ENCODE results near the gene PROKR1.
"Not testable (repeated sequence)": the region's sequence is repeated elsewhere in the genome, so short reads cannot be mapped to it uniquely, and the experiment has no call there.

Gene PROKR1

GRCh38 chr2:68658266-68658665 lies 14.9 kb downstream of the PROKR1 start:
- DNase-seq (ENCODE audit: low read depth), result no peak

DNA sequence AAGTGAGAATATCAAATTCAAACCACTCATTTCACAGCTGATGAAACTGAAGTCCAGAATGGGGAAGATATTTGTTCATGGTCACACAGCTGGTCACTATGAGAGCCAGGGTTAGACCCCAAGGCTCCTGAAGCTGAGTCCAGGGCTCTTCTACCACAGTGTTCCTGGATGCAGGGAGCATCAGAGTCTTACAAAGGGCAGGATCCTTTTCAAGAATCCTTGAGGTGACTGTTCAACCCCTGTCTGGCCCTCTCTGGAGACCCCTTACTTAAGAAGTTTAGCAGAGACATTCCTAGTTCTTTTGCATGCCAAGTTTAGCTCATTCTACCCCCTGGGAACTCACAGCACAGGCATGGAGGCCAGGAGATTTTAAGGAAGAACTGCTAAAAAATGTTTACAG lies 15.7 kb downstream of the PROKR1 start:
- no peak for DNase-seq (ENCODE audit: low read depth)

DNA sequence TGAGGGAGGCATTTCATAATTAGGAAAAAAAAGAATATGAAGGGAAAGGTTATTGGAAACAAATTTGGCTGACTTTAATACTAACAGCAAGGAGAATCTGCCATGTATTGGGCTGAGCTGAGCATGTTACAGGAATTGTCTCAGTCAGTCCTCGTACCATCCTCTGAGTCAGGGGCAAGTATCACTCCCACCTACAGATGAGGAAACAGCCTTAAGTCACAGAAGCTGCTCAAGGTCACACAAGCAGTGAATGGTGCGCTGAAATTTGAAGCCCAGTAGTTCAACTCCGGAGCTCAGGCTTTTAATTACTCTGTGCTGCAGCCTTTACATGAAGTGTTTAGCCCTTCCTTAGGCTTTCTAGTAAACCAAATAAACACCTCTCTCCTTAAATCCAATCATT lies 17.3 kb downstream of the PROKR1 start:
- DNase-seq (ENCODE audit: low read depth), result no peak

GRCh38 chr2:68662466-68662865 lies 19.1 kb downstream of the PROKR1 start:
- no peak for DNase-seq (ENCODE audit: low read depth)

- DNase-seq (ENCODE audit: low read depth), result no peak
These were observed 20.2 kb downstream of the PROKR1 start for GRCh38 chr2:68663371-68664156.

DNA sequence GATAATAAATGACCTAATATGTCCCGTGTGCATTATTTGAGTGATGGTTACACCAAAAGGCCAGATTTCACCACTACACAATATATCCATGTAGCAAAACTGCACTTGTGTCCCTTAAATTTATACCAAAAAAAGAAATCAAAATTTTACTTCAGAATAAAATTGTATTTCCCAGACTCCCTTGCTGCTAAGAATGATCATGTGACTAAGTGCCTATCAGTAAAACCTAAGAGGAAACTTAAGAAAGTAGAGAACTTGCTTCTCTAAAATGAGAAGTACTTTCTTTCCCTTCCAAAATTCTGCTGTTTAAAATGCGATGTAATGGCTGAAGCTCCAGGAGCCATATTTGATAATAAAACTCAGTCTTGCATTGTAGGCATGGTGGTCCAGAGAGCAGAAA lies 24.0 kb downstream of the PROKR1 start:
- DNase-seq (ENCODE audit: low read depth), result no peak

DNA sequence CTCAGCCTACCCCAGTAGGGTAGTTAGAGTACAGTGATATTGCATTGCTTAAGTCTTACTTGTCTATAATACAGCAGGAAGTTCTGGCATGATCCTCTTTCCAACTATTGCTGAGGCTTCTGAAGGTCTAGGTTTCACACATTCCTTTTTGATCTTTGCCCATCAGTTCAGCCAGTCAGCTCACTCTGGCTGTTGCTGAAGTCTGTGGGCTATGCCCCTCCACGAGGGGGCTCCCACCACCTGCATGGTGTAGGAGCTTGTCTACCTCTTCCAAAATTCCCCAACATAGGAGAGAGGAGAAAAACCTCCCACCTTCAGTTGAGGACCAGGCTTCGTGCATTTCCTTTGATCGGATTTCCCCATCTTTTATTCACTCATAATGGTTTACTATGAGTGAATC lies 26.3 kb downstream of the PROKR1 start:
- DNase-seq (ENCODE audit: low read depth), result no peak

DNA sequence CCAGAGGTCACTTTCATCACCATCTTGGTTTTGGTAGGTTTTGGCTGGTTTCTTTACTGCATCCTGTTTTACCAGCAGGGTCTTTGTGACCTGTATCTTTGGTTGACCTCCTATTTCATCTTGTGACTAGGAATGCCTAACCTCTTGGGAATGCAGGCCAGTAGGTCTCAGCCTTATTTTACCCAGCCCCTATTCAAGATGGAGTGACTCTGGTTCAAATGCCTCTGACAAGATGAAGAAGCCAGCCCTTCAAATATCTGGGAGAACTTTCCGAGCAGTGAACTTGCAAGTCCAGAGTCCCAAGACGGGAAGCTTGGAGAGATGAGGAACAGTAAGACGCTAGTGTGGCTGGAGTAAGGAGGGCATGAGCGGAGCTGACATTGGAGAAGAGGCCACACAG lies 28.6 kb downstream of the PROKR1 start:
- DNase-seq (ENCODE audit: low read depth), result no peak

DNA sequence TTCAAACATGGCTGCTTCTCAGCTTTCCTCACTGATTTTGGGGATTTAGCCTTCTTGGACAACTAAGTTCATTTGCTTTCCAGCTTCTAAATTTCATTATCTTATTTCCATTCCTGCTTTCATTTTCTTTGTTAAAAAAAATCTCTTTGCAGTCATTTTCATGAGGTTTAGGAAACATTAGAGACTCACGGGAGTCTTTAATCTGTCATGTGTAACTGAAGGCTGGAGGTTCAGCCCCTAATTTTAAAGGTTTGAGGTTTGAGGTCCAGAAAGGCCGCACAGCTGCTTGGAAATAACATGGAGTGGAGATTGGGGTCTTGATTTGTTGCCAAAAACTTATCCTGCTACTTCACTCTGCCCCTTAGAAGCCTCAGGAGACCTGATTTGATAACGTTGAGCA lies 30.3 kb downstream of the PROKR1 start:
- no peak for DNase-seq (ENCODE audit: low read depth)

DNA sequence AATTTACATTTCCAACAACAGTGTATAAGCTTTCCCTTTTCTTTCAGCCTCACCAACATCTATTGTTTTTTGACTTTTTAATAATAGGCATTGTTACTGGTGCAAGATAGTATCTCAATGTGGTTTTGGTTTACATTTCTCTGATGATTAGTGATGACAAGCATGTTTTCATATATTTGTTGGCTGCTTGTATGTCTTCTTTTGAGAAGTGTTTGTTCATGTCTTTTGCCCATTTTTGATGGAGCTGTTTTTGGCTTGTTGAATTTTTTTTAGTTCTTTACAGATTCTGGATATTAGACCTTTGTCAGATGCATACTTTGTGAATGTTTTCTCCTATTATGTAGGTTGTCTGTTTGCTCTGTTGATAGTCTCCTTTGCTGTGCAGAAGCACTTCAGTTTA lies 32.1 kb downstream of the PROKR1 start:
- DNase-seq (ENCODE audit: low read depth), result no peak

GRCh38 chr2:68677837-68678236 lies 34.5 kb downstream of the PROKR1 start:
- not testable (repeated sequence) for DNase-seq (ENCODE audit: low read depth)

GRCh38 chr2:68679166-68679916 lies 36.0 kb downstream of the PROKR1 start:
- DNase-seq (ENCODE audit: low read depth), result not testable (repeated sequence)

- not testable (repeated sequence) for DNase-seq (ENCODE audit: low read depth)
These were observed 36.5 kb downstream of the PROKR1 start for GRCh38 chr2:68679917-68680267.

- no peak for DNase-seq (ENCODE audit: low read depth)
These were observed 40.8 kb downstream of the PROKR1 start for GRCh38 chr2:68684197-68684596.

DNA sequence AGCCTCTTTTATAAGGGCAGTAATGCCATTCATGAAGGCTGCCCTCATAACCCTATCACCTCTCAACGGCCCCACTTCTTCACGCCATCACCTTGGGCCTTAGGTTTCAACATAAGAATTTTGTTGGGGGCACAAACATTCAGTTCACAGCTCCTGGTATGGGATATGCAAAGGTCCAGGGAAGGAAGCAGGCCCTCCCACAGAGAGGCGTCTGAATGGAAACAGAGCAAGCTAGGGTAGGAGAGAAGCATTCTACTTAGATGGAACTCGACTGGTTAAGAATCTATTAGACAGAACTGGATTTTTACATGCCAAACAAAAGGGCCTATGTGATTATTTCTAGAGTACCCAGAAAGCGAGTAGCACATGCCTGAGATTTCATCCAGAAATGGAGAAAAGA lies 42.8 kb downstream of the PROKR1 start:
- no peak for DNase-seq (ENCODE audit: low read depth)

- no peak for DNase-seq (ENCODE audit: low read depth)
These were observed 43.6 kb downstream of the PROKR1 start for GRCh38 chr2:68687018-68687417.

DNA sequence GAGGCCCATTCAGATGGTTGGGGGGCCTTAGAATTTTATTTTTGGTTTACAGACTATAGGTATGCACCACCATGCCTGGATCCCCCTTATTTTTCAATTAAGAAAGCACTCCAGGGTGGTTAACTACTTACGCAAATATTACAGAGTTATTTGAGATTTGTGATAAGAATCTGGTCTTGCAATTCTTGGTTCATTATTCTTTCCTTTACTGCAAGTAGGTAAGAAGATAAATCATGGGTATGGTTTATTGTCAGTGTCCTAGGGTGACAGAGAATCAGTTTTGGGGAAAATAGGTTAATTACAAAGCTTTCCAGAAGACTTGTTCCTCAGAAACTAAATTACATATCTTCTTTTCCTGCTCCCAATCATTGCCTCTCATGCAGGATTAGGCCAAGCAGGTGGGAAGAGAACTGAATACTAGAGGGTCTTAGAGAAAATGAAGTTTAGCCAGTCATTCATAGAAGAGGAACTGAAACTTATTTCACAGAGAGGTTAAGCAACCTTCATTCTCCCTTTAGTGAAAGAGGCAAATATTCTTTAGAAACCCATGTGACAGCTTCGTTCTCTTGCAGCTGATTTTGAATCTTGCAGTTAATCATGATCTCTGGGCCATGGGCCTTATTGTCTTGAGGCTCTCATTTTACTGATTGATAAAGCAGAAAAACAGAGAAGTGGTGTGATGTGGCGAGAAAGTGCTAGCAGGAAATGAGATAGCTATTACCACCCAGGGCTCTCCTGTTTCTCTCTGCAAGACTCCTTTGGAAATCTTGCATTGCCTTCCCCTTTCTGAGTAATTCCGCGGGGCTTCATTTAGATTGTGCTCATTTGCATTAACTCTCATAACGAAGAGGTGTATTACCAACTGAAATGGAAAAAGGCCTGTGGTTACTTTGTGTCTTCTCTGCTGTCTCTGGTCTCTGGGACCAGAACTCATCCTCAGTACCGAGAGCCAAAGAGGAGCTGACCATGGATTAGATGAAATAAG lies 46.5 kb downstream of the PROKR1 start:
- no peak for DNase-seq (ENCODE audit: low read depth)

GRCh38 chr2:68690851-68691250 lies 47.5 kb downstream of the PROKR1 start:
- no peak for DNase-seq (ENCODE audit: low read depth)

- no peak for DNase-seq (ENCODE audit: low read depth)
These were observed 49.1 kb downstream of the PROKR1 start for GRCh38 chr2:68692511-68692910.

DNA sequence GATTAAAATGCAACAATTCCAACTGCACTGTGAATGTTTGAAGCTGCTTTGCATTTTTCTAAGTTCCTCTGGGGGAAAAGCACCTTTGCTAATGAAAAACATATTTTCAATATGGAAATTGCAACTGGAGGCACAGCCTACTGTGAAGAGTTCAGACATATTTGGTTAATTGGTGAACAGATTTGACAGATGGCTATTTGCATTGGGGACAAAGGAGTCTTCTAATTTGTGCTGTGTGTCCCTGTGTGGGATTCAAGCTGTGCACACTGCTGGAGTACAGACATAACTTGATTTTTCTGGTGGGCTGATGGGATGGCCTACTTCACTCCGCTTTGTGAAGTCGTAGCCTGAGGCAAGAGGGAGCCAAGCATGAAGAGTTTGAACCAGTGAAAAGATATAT lies 50.6 kb downstream of the PROKR1 start:
- no peak for DNase-seq (ENCODE audit: low read depth)

- no peak for DNase-seq (ENCODE audit: low read depth)
These were observed 52.6 kb downstream of the PROKR1 start for GRCh38 chr2:68695971-68696370.

- no peak for DNase-seq (ENCODE audit: low read depth)
These were observed 53.2 kb downstream of the PROKR1 start for GRCh38 chr2:68696554-68696953.
